Stimulated activated CD4-positive, alpha-beta T cell treated with anti-CD3 and anti-CD28 coated beads, Interleukin-1b, Interleukin-23, amount 100 ng/mL, for 24 hours (primary cell): ENCODE results near the gene TMEM181.
"Not testable (repeated sequence)": the region's sequence is repeated elsewhere in the genome, so short reads cannot be mapped to it uniquely, and the experiment has no call there.

Source experiments
- DNase-seq, 4 experiments: peaks; one replicate each; pipeline ENCODE4 v3.0.0-alpha.2; 2020; ENCODE audit warnings: low read depth in 4 of 4, low spot score in 1 of 4

Gene TMEM181

DNA sequence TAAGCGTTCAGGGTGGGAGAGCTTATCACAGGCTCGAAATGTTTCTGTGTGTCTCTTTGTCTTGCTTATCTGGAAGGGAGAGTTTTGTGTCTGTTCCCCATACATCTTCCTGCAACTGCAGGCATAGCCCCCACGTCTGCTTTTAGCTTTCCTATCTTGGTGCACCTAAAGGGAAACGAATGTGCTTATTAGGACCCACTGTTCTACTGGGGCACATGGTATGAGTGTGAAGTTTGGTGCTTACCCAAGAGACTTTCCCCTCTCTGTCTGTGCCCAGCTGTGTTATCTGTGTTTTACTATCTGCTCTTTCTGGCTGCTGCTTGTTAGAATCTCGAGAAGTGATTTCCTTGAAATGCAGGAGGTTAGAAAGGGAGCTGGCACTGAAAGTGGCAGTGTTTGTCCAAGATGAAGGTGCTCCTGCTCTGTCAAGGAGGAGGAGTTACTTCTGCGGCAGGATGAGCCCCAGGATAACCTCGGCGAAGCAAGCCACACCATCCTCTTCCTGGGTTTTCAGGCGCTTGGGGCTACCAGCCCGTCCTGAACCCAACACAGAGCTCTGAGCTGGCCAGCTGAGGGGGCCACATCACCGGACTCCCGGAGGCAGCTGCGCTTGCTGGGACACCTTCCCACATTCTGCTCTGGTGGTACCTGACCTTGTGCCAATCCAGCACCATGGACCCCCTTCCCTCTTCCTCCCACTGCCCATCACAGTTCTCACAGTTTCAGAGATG is 61.2 kb downstream of the TMEM181 start:
- DNase-seq = no peak

DNA sequence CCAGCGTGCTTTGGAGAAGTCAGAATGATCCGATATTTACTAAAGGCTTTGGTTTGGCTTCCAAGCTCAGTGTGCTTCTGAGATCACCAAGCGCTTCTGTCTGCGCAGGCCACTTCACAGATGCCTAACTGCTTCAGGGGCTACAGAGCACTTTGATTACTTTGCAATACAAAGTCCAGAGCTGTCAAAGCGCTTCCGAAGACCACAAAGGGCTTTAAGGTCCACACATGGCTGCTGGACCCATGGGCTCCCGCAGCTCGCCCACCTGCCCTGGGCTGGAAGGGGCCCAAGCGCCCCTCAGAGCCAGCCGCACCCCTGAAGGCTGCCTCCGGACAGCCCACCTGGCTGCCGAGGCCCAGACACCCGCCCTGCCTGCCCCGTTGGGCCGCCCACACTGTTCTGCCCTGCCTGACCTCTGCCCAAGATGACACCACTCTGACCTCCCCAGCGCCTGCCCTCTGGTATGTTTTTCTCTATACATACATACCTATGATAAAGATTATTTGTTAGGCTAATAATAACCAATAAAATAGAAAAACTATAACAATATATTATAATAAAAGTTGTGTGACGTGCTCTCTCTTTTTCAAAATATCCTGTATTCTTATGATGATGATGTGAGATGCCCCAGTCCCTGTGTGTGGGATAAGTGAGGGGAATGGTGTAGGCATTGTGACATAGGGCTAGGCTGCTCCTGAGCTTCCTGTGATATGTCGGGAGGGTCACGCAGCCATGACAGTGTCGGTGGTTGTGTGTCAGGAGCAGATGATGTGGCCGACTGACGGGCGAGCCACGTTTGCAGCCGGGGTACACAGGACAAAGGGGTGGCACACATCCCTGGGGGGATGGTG is 62.0 kb downstream of the TMEM181 start:
- no peak for DNase-seq

DNA sequence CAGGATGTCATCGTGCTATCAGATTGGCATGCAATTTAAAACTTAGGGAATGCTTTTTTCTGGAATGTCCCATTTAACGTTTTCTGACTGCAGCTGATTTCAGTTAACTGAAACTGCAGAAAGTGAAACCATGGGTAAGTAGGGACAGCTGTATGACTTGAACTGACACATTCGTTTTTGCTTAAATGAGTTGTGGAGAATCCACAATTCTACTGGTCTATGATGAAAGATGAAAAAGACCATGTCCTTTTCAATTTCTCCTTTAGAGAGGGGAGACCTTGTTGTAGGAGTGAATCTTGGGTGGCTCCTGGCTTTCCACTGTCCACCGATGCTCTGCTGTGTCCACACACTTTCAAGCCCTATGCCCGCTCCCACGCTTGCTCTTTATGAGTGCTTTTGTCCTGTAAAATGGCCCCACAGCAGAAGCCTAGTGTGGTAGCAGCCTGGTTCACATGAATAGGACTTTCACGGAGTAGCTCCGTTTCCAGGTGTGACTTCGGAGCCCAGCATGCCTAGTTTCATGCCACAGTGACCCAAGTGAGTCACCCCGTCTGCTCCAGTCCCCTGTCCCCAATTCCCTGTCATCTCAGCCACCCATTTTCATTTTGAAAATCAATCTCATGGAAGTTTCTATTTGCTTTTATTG is 62.8 kb downstream of the TMEM181 start:
- no peak for DNase-seq

DNA sequence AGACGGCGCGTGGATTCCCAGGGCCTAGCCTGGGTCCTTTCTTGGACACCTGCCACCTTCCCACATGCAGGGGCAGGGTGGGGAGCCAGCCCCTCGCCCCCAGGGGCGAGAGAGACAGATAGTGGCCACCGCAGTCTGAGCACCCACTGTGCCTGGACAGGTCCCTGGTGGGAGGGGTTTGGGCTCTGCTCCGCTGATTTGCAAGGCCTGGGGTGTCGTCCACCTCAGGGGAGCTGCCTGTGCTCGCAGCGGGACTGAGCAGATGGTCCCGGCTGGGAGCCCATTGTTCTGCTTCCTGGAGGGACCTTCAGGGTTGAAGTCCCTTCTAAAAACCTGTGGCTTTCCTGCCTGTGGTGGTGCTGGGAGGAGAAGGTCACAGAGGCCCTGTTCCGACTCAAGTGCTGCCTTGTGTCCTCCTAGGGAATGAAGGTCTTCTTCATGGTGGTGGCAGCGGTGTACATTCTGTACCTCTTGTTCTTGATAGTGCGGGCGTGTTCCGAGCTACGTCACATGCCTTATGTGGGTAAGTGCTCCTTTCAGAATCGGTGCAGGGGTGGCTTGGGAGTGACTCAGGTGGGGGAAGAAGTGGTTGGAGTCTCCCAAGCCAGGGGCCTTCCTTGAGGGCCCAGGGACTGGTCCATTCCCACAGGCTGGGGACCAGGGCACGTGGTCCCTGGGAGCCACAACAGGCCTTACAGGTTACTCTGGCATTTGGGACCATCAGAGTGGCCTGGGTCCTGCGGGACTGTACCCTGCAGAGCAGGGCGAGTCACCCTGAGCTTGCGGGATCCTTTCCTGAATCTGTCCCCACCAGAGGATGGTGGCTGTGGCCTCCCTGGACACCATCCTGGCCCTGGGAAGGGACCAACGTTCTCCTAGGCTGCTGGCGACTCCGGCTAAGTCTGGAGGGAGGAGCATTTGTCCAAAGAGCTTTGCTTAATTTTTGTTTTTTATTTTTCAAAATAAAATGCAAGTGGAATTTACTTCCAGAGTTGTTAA is 65.1 kb downstream of the TMEM181 start:
- DNase-seq = no peak

DNA sequence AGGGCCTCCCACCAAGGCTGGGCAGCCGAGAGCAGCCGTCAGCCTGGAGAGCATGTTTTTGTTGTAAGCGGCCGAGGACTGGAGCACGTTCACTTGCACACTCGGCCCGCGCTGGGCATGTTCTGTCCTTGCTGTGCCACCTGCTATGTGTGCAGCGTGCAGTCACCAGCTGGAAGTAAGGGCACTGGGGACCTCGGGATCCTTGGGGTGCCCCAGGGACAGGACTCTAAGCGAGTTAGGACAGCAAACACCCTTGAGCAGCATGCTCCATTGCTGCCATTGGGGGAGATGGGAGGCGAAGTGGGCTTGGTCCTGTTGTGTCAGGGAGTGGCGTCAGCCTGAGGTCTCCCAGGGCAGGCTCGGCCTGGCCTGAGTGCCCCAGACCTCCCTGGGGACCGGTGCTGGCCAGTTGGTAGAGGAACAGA is 66.0 kb downstream of the TMEM181 start:
- DNase-seq = no peak

DNA sequence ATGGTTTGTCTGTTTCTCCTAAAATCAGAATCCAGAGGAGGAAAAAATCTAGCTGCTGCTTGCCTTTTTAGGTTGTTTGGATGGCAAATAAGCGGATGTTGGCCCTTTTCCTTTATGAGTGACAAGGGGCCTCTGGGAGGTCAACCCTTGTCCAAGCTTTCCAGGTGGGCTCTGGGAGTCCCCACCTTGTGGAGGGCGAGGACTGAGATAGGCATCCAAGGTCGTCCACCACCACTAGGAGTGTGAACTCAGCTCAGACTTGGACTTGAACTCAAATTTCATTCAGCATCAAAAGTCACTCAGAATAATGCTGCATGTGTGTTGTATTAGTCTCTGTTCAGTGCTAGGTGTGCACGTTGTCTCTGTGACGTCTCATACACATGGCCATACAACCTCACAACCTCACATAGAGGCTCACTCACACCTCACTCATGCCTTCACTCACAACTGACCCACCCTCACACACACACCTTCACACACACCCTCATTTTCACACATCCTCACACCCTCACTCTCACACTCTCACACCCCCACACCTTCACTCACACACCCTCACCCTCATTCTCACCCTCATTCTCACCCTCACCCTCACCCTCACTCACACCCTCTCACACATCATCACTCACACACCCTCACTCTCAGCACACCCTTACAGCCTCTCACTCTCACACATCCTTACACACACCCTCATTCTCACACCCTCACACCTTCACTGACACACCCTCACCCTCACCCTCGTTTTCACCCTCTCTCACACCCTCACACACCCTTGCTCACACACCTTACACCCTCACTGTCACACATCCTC is 66.7 kb downstream of the TMEM181 start:
- no peak for DNase-seq

DNA sequence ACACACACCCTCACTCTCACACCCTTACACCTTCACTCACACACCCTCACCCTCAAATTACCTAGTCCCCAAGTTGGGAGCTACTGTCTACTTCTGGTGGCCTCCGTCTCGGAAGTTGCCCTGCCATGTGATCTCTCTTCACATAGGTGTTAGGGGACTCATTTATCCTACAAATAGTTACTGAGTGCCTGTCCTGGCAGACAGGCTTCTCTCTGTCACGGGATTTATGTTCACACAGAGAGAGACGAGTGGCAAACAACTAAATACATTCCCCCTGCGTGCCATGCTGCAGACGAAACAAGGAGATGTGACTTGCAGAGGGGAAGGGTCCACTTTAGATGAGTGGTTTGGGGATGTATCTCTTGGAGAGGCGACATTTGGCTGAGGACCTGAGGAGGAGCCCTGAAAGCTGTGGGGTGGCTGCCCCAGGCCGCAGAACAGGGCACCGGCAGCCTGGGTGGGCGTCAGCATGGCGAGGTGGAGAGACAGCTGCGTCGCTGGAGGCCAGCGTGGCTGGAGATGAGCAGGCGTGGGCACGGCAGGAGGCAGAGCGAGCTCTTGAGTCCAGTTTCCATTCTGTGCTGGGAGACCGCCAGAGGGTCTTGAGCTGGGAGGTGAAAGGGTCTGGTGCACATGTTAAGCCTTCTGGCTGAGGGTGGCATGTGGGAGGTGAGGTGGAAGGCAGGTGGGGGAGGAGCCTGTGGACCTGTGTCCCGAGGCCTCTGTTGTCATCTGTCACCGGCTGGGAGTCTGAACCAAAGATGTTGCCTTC is 67.5 kb downstream of the TMEM181 start:
- no peak for DNase-seq

DNA sequence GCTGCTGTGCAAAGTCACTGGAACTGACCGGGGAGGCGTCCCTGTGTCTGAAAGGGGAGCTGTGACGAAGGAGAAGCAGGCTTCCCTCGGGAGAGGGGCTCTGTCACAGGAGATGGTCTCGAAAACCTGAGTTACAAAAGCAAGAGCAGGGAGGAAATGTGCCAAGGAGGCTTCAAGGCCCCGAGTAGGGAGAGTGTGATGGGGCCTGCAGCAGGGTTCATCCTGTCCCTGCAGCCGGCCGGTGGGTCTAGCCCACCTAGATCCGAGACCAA is 68.0 kb downstream of the TMEM181 start:
- DNase-seq = no peak

DNA sequence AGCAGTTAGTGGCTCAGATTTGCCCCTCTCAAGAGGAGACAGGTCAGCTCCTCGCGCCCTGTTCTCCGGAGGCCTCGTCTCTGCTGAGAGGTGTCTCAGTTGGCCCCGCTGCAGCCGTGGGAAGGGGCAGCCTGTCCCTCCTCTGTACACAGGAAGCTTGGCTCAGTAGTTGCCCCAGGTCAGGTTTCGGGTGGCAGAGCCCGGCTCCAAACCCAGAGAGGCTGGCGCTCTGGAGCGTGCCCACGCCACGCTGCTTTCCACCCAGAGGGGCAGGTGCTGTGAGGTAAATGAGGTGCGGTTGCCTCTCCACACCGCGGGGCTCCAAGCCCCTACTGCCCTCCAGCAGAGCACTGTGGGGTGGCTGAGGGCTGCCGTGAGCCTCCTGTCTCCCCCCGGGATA is 68.7 kb downstream of the TMEM181 start:
- DNase-seq = no peak

DNA sequence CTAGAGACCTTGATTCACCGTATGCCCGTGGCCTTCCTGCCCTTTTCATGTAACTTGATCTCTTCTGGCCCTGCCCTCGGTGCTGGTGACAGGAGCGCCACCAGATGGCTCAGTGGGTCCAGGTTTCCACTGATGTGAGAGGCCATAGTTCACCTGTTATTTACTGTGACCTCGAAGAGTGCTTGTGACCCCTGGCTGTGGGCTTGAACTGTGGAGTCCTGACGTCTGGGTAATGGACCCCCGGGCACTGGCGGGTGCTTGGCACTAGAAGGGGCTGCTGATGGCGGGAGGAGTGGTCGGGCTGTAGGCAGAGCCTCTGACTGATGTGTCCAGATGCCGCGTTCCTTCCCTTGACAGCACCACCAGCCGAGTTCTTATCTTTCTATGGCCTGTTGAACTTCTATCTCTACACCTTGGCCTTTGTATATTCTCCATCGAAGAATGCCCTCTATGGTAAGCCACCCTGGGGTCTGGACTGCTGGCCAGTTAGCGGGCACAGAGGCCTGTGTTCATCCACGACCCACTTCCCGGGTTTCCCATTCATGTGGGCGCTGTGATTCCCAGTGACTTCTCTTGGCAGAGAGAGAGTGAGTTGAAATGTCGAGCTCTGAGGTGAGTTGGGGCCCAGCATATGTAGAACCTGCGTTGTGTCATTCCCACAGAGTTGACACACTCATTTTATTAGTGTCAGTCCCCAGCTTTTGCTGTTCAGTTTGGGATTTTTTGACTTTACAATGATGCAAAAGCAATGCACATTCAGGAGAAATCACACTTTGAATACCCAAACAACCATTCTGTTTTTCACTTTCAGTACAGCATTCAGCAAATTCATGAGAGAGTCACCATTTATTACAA is 69.7 kb downstream of the TMEM181 start:
- DNase-seq = no peak

DNA sequence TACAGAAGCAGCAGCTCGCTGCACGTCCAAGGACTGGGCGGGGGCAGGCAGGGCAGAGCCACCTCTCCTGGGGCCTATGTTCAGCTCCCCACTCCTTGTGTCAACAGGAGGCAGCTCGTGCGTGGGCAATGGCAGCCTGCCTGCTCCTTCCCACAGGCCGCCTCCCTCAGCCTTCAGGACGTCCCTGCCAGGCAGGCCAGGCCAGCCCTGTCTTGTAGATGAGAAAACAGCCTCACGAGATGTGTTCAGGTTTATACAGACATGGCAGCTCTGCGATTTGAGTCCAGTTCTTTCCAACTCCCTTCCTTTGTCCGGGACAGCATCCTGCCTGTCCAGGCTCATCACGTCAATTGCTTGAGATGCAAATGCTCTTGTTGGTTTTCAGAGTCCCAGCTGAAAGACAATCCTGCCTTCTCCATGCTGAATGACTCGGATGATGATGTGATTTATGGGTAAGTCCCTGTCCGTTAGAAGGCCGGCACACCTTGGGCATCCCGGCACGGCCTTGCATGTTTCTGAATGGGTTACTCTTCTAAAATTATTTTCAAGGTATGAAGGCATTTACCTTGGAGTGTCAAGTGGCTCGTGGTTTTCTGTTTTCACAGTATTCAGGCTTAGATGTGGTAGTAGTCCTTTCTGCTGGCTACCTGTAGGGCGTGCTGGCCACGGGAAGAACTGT is 71.2 kb downstream of the TMEM181 start:
- no peak for DNase-seq

DNA sequence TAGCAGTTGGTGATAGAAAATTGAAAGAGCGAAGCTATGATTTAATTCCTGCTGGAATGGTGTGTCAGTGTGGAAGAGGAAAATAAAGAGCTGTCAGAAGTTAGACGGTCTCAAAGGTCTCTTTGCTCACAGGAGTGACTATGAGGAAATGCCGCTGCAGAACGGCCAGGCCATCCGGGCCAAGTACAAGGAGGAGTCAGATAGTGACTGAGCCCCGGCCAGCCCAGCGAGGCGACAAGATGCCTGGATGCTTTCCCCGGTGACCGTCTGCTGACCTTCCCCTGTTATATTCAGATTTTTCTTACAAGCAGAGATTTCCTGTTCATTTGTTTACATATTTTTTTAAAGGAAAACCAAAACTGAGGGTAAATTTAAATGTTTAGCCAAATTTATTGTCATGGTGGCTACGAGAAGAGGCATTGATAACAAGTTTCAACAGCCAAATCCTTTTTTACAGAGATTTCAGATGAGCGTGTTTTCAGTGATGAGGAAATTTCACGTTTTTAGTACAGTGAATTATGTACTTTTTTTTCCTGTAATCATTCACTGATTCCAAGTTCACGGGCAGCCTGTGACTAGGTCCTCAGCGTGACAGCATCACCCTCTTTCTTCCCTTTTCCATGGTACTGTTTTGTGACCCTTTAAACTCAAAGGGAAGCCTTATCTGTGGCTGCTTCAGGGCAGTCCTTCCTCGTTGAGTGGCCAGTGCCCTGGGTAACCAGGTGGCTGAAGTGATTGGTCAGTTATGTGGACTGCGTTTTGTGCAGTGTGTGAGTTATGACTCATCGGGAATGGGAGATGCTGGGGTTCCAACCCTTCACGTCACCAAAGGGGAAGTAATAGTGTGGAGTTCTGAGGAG is 72.0 kb downstream of the TMEM181 start:
- DNase-seq = no peak

DNA sequence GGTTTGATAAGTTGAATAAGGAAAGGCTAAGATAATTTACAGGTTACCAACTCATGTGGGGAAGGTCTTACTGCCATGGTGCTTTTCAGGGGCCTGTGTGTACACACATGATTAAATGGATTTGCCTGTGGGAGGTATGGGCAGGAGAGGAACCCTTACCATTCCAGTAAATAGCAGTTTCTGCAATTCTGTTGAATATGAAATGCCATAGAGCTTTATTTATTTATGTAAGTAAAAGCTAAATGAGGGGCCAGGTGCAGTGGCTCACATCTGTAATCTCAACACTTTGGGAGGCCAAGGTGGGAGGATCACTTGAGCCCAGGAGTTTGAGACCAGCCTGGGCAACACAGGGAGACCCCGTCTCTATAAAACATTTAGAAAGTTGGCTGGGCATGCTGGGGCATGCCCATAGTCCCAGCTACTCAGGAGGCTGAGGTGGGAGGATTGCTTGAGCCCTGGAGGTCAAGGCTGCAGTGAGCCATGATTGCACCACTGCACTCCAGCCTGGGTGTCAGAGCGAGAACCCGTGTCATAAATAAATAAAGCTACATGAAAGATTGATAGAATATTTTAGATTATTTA is 72.7 kb downstream of the TMEM181 start:
- not testable (repeated sequence) for DNase-seq

DNA sequence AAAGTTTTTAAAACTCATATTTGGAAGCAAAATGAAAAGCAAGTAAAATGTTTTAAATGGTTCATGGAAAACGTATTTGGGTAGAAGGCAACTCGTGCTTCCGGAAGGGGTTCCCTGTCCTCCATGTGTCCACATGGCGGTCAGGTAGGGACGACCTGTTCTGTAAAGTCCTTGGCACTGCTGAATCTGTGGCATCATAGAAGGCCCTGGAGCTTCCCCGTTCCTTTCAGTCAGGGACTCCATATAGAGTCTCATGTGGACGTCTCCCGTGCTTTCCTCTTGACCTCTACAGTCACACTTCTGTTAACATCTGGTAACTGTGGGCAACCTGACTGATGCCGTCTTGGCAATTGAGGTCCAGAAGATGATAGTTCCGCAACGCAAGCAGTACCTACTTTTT is 73.2 kb downstream of the TMEM181 start:
- no peak for DNase-seq

DNA sequence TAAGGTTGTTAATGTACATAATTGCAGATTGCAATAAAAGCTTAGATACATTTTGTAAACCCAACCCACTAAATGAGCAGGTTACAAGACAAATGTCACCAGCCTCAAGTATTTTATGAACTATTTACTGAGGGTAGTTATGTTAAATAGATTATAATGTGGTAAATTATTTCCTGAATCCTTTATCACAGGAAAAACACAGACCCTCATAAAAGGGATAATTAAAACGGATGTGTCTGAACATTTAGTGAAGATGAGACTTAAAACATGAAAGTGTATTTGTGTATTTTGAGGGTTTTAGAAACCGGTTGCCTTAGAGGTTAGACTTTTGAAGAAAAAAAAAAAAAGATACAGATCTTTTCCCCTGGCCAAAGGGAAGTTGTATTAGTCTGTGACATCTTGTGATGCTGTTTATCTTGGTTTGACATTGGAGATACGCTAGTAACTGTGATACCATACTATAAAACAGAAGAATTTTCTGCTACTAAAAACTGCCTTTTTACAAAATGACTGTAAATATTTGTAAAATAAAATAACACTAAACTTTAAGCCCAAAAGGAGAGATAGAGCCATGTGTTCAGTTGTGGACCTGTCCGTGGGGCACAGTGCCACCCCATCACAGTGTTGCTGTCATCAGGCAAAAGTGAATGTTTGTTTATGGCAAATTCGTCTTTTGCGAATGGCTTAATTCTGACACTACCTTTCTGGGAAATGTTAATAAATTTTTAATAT is 75.0 kb downstream of the TMEM181 start:
- DNase-seq = no peak
